ENCODE data around the gene CDSN. TPM values are rescaled to one million over a fixed set of nuclear protein-coding genes. Genes with fewer than 3 reads are reported as not detected.
"Not testable (repeated sequence)": the region's sequence is repeated elsewhere in the genome, so short reads cannot be mapped to it uniquely, and the experiment has no call there.

Gene CDSN
- total and polyA plus RNA-seq, 2 experiments from 2014 or later, result not detected

DNA sequence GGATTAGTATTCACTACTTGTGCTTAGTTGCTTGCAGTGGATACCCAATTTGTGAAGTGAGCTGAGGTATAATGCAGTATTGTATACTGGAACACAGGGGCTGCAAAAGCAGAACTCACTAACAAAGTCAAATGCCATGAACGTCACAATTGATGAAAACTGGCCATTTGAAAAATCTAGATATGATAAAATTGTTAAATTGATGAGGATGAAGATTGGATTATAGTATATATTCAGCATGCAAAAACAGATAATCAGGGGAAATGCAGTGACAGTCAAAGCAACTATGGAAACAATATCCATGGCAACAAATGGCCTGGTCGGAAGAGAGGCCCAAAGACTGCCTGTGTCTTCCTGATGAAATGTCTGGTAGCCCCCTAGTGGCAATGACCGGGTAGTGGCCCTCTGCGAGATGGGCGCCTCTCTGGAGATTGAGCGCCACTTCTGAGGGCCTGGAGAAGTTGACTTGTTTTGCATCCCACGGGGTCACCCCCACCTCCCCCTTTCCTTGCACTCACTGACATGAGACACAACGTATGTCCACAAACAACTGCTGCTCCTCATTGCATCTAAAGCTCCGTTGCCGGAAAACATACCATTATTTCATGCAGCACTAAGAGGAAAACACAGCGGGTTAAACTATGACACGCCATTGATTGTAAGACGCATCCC is 51.4 kb downstream of the CDSN start:
- H3K4me1 ChIP-seq (ENCODE audit: insufficient read depth), result peaks cover 6% of the 10 kb centered on the region
- no peaks in the 10 kb centered on the region for H4K20me1 ChIP-seq (ENCODE audit: insufficient read depth, poor library complexity, severe bottlenecking)
- H2AFZ ChIP-seq, result no peak overlapping the region
- no peaks in the 10 kb centered on the region for H3K27me3 ChIP-seq
- TF ChIP-seq, protein P1, sequence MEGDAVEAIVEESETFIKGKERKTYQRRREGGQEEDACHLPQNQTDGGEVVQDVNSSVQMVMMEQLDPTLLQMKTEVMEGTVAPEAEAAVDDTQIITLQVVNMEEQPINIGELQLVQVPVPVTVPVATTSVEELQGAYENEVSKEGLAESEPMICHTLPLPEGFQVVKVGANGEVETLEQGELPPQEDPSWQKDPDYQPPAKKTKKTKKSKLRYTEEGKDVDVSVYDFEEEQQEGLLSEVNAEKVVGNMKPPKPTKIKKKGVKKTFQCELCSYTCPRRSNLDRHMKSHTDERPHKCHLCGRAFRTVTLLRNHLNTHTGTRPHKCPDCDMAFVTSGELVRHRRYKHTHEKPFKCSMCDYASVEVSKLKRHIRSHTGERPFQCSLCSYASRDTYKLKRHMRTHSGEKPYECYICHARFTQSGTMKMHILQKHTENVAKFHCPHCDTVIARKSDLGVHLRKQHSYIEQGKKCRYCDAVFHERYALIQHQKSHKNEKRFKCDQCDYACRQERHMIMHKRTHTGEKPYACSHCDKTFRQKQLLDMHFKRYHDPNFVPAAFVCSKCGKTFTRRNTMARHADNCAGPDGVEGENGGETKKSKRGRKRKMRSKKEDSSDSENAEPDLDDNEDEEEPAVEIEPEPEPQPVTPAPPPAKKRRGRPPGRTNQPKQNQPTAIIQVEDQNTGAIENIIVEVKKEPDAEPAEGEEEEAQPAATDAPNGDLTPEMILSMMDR (IDR thresholded peaks at IDR 0.05; ENCODE audit: poor library complexity), result peak; percentile 71
- TF ChIP-seq EZH2 (IDR thresholded peaks at IDR 0.05; ENCODE audit: borderline replicate concordance), result no peak
- no peak for TF ChIP-seq EZH2phosphoT487 (IDR thresholded peaks at IDR 0.05; ENCODE audit: low read depth, severe bottlenecking, unreplicated experiment)
- no peaks in the 10 kb centered on the region for H3K9me2 ChIP-seq (replicated peaks; ENCODE audit: insufficient read depth)
- 61% methylated on average over 13 of the region's 13 CpGs for WGBS (ENCODE audit: low lambda C conversion rate, missing lambda C conversion rate)
- no peaks in the 10 kb centered on the region for H3K36me3 ChIP-seq (replicated peaks; ENCODE audit: insufficient read depth, low read depth)
- no peak overlapping the region for H3K27ac ChIP-seq
- no peak overlapping the region for H3K4me3 ChIP-seq
- H3K79me2 ChIP-seq, result no peaks in the 10 kb centered on the region
- H3K4me2 ChIP-seq, result no peak overlapping the region
- H3K9me3 ChIP-seq (ENCODE audit: low read depth), result no peaks in the 10 kb centered on the region
- peak; percentile 88 for DNase-seq (ENCODE audit: low spot score)

DNA sequence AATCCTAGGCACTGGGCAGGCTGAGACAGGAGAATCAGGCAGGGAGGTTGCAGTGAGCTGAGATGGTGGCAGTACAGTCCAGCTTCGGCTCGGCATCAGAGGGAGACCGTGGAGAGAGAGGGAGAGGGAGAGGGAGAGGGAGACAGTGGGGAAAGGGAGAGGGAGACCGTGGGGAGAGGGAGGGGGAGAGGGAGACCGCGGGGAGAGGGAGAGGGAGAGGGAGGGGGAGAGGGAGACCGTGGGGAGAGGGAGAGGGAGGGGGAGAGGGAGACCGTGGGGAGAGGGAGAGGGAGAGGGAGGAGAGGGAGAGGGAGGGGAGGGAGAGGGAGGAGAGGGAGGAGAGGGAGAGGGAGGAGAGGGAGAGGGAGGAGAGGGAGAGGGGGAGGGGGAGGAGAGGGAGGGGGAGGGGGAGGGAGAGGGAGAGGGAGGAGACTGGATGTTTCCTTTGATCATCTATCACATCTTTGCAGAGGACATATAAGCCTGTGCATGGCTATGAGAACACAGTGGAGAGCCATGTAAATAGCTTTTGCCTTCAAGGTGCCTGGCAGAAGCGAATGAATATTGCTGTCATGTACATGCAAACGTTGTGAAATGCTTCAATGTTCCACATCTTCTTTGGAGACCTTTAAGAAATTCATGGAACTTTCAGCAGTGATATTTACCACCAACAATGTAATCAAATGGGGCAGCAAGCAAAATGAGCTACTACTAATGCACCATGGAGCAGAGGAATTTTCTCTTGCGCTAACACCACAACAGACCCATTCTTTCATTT is 52.2 kb downstream of the CDSN start:
- H3K36me3 ChIP-seq (replicated peaks; ENCODE audit: insufficient read depth, low read depth); H3K27me3 ChIP-seq; H3K9me2 ChIP-seq (replicated peaks; ENCODE audit: insufficient read depth); H4K20me1 ChIP-seq (ENCODE audit: insufficient read depth, poor library complexity, severe bottlenecking); H3K27ac ChIP-seq; H3K4me1 ChIP-seq (ENCODE audit: insufficient read depth); H3K4me3 ChIP-seq; H2AFZ ChIP-seq; DNase-seq (ENCODE audit: low spot score); H3K9me3 ChIP-seq (ENCODE audit: low read depth); H3K79me2 ChIP-seq; H3K4me2 ChIP-seq: not testable (repeated sequence)
- WGBS (ENCODE audit: low lambda C conversion rate, missing lambda C conversion rate), result 85% methylated on average over 6 of the region's 11 CpGs

DNA sequence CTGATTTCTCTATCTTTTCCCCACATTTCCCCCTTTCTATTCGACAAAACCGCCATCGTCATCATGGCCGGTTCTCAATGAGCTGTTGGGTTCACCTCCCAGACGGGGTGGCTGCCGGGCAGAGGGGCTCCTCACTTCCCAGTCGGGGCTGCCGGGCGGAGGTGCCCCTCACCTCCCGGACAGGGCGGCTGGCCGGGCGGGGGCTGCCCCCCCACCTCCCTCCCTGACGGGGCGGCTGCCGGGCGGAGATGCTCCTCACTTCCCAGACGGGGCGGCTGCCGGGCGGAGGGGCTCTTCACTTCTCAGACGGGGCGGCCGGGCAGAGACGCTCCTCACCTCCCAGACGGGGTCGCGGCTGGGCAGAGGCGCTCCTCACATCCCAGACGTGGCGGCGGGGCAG is 53.2 kb downstream of the CDSN start:
- H4K20me1 ChIP-seq (ENCODE audit: insufficient read depth, poor library complexity, severe bottlenecking); H3K79me2 ChIP-seq; H3K9me3 ChIP-seq (ENCODE audit: low read depth); H3K4me2 ChIP-seq; H2AFZ ChIP-seq; H3K4me3 ChIP-seq; H3K4me1 ChIP-seq (ENCODE audit: insufficient read depth); H3K9me2 ChIP-seq (replicated peaks; ENCODE audit: insufficient read depth); DNase-seq (ENCODE audit: low spot score); H3K27ac ChIP-seq; H3K27me3 ChIP-seq; H3K36me3 ChIP-seq (replicated peaks; ENCODE audit: insufficient read depth, low read depth): not testable (repeated sequence)
- WGBS (ENCODE audit: low lambda C conversion rate, missing lambda C conversion rate), result 92% methylated on average over 12 of the region's 32 CpGs

DNA sequence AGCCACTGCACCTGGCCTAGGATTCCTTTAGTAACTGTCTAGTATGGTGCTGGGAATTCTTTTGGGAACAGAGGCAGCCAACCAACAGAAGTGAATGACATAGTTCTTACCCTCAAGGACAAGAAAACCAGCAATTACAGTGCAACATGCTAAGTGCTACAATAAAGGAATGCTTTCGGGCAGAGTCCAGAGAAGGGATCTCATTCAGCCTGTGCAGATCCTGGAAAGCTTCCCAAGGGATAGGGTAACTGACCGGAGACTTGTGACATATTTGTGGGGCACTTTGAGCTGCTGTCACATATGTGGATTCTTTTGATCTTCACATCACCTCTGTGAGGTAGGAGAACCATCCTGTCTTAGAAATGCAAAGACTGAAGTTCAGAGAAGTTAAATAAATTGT is 54.7 kb downstream of the CDSN start:
- H3K9me3 ChIP-seq (ENCODE audit: low read depth), result no peaks in the 10 kb centered on the region
- peak overlapping the region; percentile 21 for H3K27ac ChIP-seq
- 36% methylated on average over 2 of the region's 2 CpGs for WGBS (ENCODE audit: low lambda C conversion rate, missing lambda C conversion rate)
- TF ChIP-seq, protein P1 (IDR thresholded peaks at IDR 0.05; ENCODE audit: poor library complexity), result no peak
- no peak for TF ChIP-seq EZH2 (IDR thresholded peaks at IDR 0.05; ENCODE audit: borderline replicate concordance)
- no peak for TF ChIP-seq EZH2phosphoT487 (IDR thresholded peaks at IDR 0.05; ENCODE audit: low read depth, severe bottlenecking, unreplicated experiment)
- H2AFZ ChIP-seq, result no peak overlapping the region
- no peaks in the 10 kb centered on the region for H3K36me3 ChIP-seq (replicated peaks; ENCODE audit: insufficient read depth, low read depth)
- no peaks in the 10 kb centered on the region for H3K9me2 ChIP-seq (replicated peaks; ENCODE audit: insufficient read depth)
- H4K20me1 ChIP-seq (ENCODE audit: insufficient read depth, poor library complexity, severe bottlenecking), result no peaks in the 10 kb centered on the region
- H3K4me1 ChIP-seq (ENCODE audit: insufficient read depth), result peaks cover 6% of the 10 kb centered on the region
- peak; percentile 26 for DNase-seq (ENCODE audit: low spot score)
- no peak overlapping the region for H3K4me2 ChIP-seq
- H3K27me3 ChIP-seq, result no peaks in the 10 kb centered on the region
- H3K4me3 ChIP-seq, result no peak overlapping the region
- H3K79me2 ChIP-seq, result no peaks in the 10 kb centered on the region

Small RNAs within 50 kb of the gene (small RNA-seq; reads per million reads assigned to genes)
- gene POLR2LP1 (not detected), gene RNU6-1133P (not detected)

Other genes with a start within 250 kb of the CDSN start
- 67.4 and 94.4 TPM in 2 replicates for gene DDR1, start 235.9 kb downstream of the CDSN start, total RNA-seq
- gene DDR1, start 235.9 kb downstream of the CDSN start, polyA plus RNA-seq, result 94.4 and 104 TPM in 2 replicates
- 15.2 and 26.0 TPM in 2 replicates for gene GTF2H4, start 212.2 kb downstream of the CDSN start, total RNA-seq
- 13.6 and 14.0 TPM in 2 replicates for gene GTF2H4, start 212.2 kb downstream of the CDSN start, polyA plus RNA-seq
- 23.1 and 36.9 TPM in 2 replicates for gene VARS2, start 206.2 kb downstream of the CDSN start, total RNA-seq
- gene VARS2, start 206.2 kb downstream of the CDSN start, polyA plus RNA-seq, result 20.8 and 21.6 TPM in 2 replicates
- 1.1 TPM in 1 of 2 replicates, not detected in the other for gene SFTA2, start 188.3 kb downstream of the CDSN start, total RNA-seq
- gene SFTA2, start 188.3 kb downstream of the CDSN start, polyA plus RNA-seq, result 8.8 and 9.5 TPM in 2 replicates
- 0.04 and 0.13 TPM in 2 replicates for gene MUCL3, start 179.5 kb downstream of the CDSN start, total RNA-seq
- gene MUCL3, start 179.5 kb downstream of the CDSN start, polyA plus RNA-seq, result 0.11 and 0.34 TPM in 2 replicates
- not detected in 2 replicates for gene MUC21, start 136.7 kb downstream of the CDSN start, total RNA-seq
- gene MUC21, start 136.7 kb downstream of the CDSN start, polyA plus RNA-seq, result not detected in 2 replicates
- gene MUC22, start 110.0 kb downstream of the CDSN start, total RNA-seq, result 0.03 TPM in 1 of 2 replicates, not detected in the other
- not detected in 2 replicates for gene MUC22, start 110.0 kb downstream of the CDSN start, polyA plus RNA-seq
- not detected in 2 replicates for gene C6orf15, start 7.9 kb downstream of the CDSN start, total RNA-seq
- not detected in 2 replicates for gene C6orf15, start 7.9 kb downstream of the CDSN start, polyA plus RNA-seq
- 0.80 and 1.4 TPM in 2 replicates for gene PSORS1C1, start 5.6 kb downstream of the CDSN start, total RNA-seq
- gene PSORS1C1, start 5.6 kb downstream of the CDSN start, polyA plus RNA-seq, result 3.9 and 4.6 TPM in 2 replicates
- not detected in 2 replicates for gene PSORS1C2, start 18.6 kb upstream of the CDSN start, total RNA-seq
- not detected in 2 replicates for gene PSORS1C2, start 18.6 kb upstream of the CDSN start, polyA plus RNA-seq
- gene CCHCR1, start 37.4 kb upstream of the CDSN start, total RNA-seq, result 7.9 and 8.9 TPM in 2 replicates
- gene CCHCR1, start 37.4 kb upstream of the CDSN start, polyA plus RNA-seq, result 6.1 and 13.3 TPM in 2 replicates
- 6.3 and 6.7 TPM in 2 replicates for gene TCF19, start 38.1 kb upstream of the CDSN start, total RNA-seq
- 5.0 and 7.4 TPM in 2 replicates for gene TCF19, start 38.1 kb upstream of the CDSN start, polyA plus RNA-seq
- gene POU5F1, start 50.2 kb upstream of the CDSN start, total RNA-seq, result 1.1 and 2.1 TPM in 2 replicates
- gene POU5F1, start 50.2 kb upstream of the CDSN start, polyA plus RNA-seq, result 0.94 and 1.8 TPM in 2 replicates
- 351 and 394 TPM in 2 replicates for gene HLA-C, start 151.6 kb upstream of the CDSN start, total RNA-seq
- gene HLA-C, start 151.6 kb upstream of the CDSN start, polyA plus RNA-seq, result 451 and 500 TPM in 2 replicates
- 46.9 and 52.2 TPM in 2 replicates for gene HLA-B, start 236.7 kb upstream of the CDSN start, total RNA-seq
- gene HLA-B, start 236.7 kb upstream of the CDSN start, polyA plus RNA-seq, result 151 and 216 TPM in 2 replicates